ENCODE measurements around the gene MCM10. TPM values are rescaled to one million over a fixed set of nuclear protein-coding genes. Genes with fewer than 3 reads are reported as not detected.
A peak's percentile ranks its signal among the peaks of the same experiment; 100 is the strongest.

The MCM10 gene
- total and polyA plus RNA-seq, 9 of the 15 experiments (the other 6 are each of a cell fraction or from before 2014, with no cell fraction given) = 10.4 to 68.1 (median 48.0) TPM

DNA sequence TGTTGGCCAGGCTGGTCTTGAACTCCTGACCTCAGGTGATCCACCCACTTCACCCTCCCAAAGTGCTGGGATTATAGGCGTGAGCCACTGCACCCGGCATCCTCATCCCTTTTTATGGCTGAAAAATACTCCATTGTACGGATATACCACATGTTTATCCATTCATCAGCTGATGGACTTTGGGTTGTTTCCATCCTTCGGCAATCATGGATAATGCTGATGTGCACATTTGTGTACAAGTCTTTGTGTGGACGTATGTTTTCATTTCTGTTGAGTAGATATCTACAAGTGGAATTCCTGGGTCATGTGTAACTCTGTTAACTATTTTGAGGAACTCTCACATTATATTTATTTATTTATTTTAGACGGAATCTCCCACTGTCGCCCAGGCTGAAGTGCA is 78.6 kb downstream of the MCM10 start:
- ATAC-seq (no peak), FAIRE-seq (no peak), DNase-seq (ENCODE audit: extremely low read depth in 1 of 4, low spot score in 3 of 4) (no peak)
- ChIA-PET POLR2A (no interaction called here), CTCF (ENCODE audit: low intra/inter-chr PET ratio) (no interaction called here)
- intact Hi-C loops (cut with micrococcal nuclease) = no loop called here
- Histone ChIP-seq H3K4me2 (ENCODE audit: insufficient read depth, low read length) (no peak overlapping the region), H3K9me1 (ENCODE audit: control insufficient read depth, insufficient read depth, low read length) (no peaks in the 10 kb centered on the region), H2AFZ (ENCODE audit: low read depth, low read length) (no peak overlapping the region), H3K9ac (ENCODE audit: insufficient read depth in 1 of 2, low read depth in 2 of 2, low read length in 2 of 2) (no peak overlapping the region), H3K36me3 (ENCODE audit: control insufficient read depth, insufficient read depth, low read length) (no peaks in the 10 kb centered on the region), H3K27ac (ENCODE audit: extremely low read depth, low read depth, low read length) (no peak overlapping the region), H3K27me3 (ENCODE audit: control insufficient read depth in 2 of 2, insufficient read depth in 2 of 2, low read length in 2 of 2) (peaks cover 8 to 36% of the 10 kb centered on the region in 2 experiments), H3K79me2 (ENCODE audit: control insufficient read depth, insufficient read depth, low read length) (no peaks in the 10 kb centered on the region), H3K4me1 (replicated peaks in 1 of 2; ENCODE audit: control insufficient read depth in 2 of 2, insufficient read depth in 2 of 2, low read length in 2 of 2) (no peaks in the 10 kb centered on the region; a peak in 1 of 5 replicates), H4K20me1 (replicated peaks; ENCODE audit: control insufficient read depth, insufficient read depth, low read length) (no peaks in the 10 kb centered on the region), H3K4me3 (no peak overlapping the region), H3K9me3 (replicated peaks; ENCODE audit: control insufficient read depth, insufficient read depth, low read depth, low read length) (no peaks in the 10 kb centered on the region)
- in situ Hi-C loops (cut with MboI) = no loop called here
- 19% methylated on average over 7 of the region's 7 CpGs for WGBS (ENCODE audit: insufficient coverage, low coverage, missing lambda C conversion rate)
- BruUV-seq (replicated peaks) = no TSS peak
- TF ChIP-seq KDM1A (IDR thresholded peaks at IDR 0.05) (no peak), MCM2 (IDR thresholded peaks at IDR 0.05; ENCODE audit: low read depth) (no peak), HIVEP1 (CRISPR knock-in tag; IDR thresholded peaks at IDR 0.05) (no peak), C11orf30 (IDR thresholded peaks at IDR 0.05; ENCODE audit: low read depth) (peak; percentile 29; the same call in 1 of the 2 replicates), EP300 (IDR thresholded peaks at IDR 0.05; ENCODE audit: low read length) (no peak), MAFG (tag; conservative IDR thresholded peaks at IDR 0.05) (0 out of 2 replicates have a peak, but pooled peaks have one; percentile 36), ZNF316 (IDR thresholded peaks at IDR 0.05) (peak; percentile 62; the same call in 1 of the 2 replicates), ZNF644 (tag; IDR thresholded peaks at IDR 0.05; ENCODE audit: low read depth) (no peak)

DNA sequence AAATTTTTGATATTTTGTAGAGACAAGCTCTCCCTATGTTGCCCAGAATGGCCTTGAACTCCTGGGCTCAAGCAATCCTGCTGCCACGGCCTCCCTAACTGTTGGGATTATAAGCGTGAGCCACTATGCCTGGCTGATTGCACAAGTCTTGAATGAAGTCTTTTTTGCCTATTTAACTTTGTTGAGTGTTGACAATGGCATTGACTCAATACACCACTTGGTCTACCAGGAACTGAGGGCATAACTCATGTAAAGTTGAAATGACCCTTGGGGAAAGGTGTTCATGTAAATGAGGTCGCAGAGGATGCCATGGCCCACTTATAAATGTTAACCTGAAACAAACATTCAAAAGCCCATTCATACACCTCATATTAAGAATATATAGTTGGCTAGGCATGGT is 80.3 kb downstream of the MCM10 start:
- Histone ChIP-seq H3K27me3 (ENCODE audit: control insufficient read depth in 2 of 2, insufficient read depth in 2 of 2, low read length in 2 of 2) (peaks cover 4 to 30% of the 10 kb centered on the region in 2 experiments), H3K9me3 (replicated peaks; ENCODE audit: control insufficient read depth, insufficient read depth, low read depth, low read length) (no peaks in the 10 kb centered on the region), H4K20me1 (replicated peaks; ENCODE audit: control insufficient read depth, insufficient read depth, low read length) (no peaks in the 10 kb centered on the region), H3K79me2 (ENCODE audit: control insufficient read depth, insufficient read depth, low read length) (no peaks in the 10 kb centered on the region), H3K9me1 (ENCODE audit: control insufficient read depth, insufficient read depth, low read length) (no peaks in the 10 kb centered on the region), H3K36me3 (ENCODE audit: control insufficient read depth, insufficient read depth, low read length) (no peaks in the 10 kb centered on the region), H3K4me1 (replicated peaks in 1 of 2; ENCODE audit: control insufficient read depth in 2 of 2, insufficient read depth in 2 of 2, low read length in 2 of 2) (no peaks in the 10 kb centered on the region; a peak in 1 of 5 replicates), H3K4me3 (no peak overlapping the region), H3K9ac (ENCODE audit: insufficient read depth in 1 of 2, low read depth in 2 of 2, low read length in 2 of 2) (no peak overlapping the region), H2AFZ (ENCODE audit: low read depth, low read length) (no peak overlapping the region), H3K27ac (ENCODE audit: extremely low read depth, low read depth, low read length) (no peak overlapping the region), H3K4me2 (ENCODE audit: insufficient read depth, low read length) (no peak overlapping the region)
- ChIA-PET POLR2A (no interaction called here), CTCF (ENCODE audit: low intra/inter-chr PET ratio) (no interaction called here)
- BruUV-seq (replicated peaks) = no TSS peak
- ATAC-seq = no peak
- no peak for DNase-seq (ENCODE audit: extremely low read depth in 1 of 4, low spot score in 3 of 4)
- 13% methylated on average over 3 of the region's 3 CpGs for WGBS (ENCODE audit: insufficient coverage, low coverage, missing lambda C conversion rate)
- no peak for FAIRE-seq
- intact Hi-C loops (cut with micrococcal nuclease) = no loop called here
- in situ Hi-C loops (cut with MboI) = no loop called here
- TF ChIP-seq, protein P1, sequence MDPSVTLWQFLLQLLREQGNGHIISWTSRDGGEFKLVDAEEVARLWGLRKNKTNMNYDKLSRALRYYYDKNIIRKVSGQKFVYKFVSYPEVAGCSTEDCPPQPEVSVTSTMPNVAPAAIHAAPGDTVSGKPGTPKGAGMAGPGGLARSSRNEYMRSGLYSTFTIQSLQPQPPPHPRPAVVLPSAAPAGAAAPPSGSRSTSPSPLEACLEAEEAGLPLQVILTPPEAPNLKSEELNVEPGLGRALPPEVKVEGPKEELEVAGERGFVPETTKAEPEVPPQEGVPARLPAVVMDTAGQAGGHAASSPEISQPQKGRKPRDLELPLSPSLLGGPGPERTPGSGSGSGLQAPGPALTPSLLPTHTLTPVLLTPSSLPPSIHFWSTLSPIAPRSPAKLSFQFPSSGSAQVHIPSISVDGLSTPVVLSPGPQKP (CRISPR knock-in tag; IDR thresholded peaks at IDR 0.05) = no peak
- TF ChIP-seq MXI1 (IDR thresholded peaks at IDR 0.05; ENCODE audit: low read depth, low read length) (no peak), RHOXF2B (CRISPR knock-in tag; conservative IDR thresholded peaks at IDR 0.05) (no peak), ZNF717 (CRISPR knock-in tag; IDR thresholded peaks at IDR 0.05) (no peak), SAFB2 (IDR thresholded peaks at IDR 0.05; ENCODE audit: borderline replicate concordance, low read depth, low read length, severe bottlenecking) (no peak), ZNF24 (IDR thresholded peaks at IDR 0.05) (no peak), SETDB1 (IDR thresholded peaks at IDR 0.05; ENCODE audit: low read length) (no peak), ZNF146 (CRISPR knock-in tag; IDR thresholded peaks at IDR 0.05; ENCODE audit: unreplicated experiment) (no peak)
- TF ChIP-seq, protein P2, sequence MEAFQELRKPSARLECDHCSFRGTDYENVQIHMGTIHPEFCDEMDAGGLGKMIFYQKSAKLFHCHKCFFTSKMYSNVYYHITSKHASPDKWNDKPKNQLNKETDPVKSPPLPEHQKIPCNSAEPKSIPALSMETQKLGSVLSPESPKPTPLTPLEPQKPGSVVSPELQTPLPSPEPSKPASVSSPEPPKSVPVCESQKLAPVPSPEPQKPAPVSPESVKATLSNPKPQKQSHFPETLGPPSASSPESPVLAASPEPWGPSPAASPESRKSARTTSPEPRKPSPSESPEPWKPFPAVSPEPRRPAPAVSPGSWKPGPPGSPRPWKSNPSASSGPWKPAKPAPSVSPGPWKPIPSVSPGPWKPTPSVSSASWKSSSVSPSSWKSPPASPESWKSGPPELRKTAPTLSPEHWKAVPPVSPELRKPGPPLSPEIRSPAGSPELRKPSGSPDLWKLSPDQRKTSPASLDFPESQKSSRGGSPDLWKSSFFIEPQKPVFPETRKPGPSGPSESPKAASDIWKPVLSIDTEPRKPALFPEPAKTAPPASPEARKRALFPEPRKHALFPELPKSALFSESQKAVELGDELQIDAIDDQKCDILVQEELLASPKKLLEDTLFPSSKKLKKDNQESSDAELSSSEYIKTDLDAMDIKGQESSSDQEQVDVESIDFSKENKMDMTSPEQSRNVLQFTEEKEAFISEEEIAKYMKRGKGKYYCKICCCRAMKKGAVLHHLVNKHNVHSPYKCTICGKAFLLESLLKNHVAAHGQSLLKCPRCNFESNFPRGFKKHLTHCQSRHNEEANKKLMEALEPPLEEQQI (IDR thresholded peaks at IDR 0.05) = no peak

Measured in K562 (cell line).